ENCODE results near the gene HOXD8.
A peak's percentile ranks its signal among the peaks of the same experiment; 100 is the strongest.

Gene HOXD8

DNA sequence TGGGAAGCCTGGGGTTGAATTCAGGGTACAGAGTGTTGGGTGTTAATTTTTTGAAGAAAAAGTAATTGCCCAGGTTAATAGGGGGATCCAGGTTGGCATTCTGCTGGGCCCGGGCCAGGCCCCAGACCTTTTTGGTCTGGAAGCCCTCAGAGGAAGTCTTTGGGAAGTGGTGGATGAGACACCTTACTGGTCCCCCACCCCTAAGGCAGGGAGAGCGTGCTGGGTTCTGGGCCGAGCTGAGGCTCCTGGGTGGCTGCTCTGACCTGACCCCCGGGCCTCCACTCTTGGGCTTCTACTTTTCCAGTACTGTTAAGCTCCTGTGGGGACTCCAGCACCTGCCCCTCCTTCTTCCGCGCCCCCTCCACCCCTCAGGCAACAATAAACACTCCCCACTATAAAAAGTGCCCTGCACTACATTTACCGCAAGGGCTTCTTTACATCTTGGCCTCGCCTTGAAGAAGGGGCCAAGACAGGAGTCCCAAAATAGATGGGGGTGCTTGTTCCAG lies 26.8 kb downstream of the HOXD8 start:
- POLR2A ChIA-PET, result interaction anchor here (1.0 to 1.3 kb wide), 2 partner anchors 16 to 498 kb away, joined by 3 read pairs; no protein-coding TSS in a partner anchor
- peak overlapping the region; percentile 98 for H3K27ac ChIP-seq (ENCODE audit: extremely low read depth, low read depth, low read length)
- peaks cover 17% of the 10 kb centered on the region for H3K4me1 ChIP-seq (ENCODE audit: control insufficient read depth, insufficient read depth, low read length)
- H3K9me3 ChIP-seq (ENCODE audit: control insufficient read depth, insufficient read depth, low read depth, low read length), result no peaks in the 10 kb centered on the region
- TF ChIP-seq KLF1 (tag by site-specific recombination; IDR thresholded peaks at IDR 0.05) (peak; percentile 53), ZNF433 (tag by site-specific recombination; IDR thresholded peaks at IDR 0.05; ENCODE audit: low read depth) (no peak)
- CTCF ChIA-PET, result interaction anchor here (1.2 kb wide), 1 partner anchor 1467 kb away, joined by 4 read pairs; no protein-coding TSS in a partner anchor
- H3K4me3 ChIP-seq (ENCODE audit: low read depth, low read length), result peak overlapping the region; percentile 48; the same call in 1 of the 2 replicates
- peaks cover 0 to 34% of the 10 kb centered on the region in 2 experiments; a peak in 1 of 3 replicates for H3K36me3 ChIP-seq (ENCODE audit: control insufficient read depth in 2 of 2, insufficient read depth in 1 of 2, low read length in 2 of 2)

DNA sequence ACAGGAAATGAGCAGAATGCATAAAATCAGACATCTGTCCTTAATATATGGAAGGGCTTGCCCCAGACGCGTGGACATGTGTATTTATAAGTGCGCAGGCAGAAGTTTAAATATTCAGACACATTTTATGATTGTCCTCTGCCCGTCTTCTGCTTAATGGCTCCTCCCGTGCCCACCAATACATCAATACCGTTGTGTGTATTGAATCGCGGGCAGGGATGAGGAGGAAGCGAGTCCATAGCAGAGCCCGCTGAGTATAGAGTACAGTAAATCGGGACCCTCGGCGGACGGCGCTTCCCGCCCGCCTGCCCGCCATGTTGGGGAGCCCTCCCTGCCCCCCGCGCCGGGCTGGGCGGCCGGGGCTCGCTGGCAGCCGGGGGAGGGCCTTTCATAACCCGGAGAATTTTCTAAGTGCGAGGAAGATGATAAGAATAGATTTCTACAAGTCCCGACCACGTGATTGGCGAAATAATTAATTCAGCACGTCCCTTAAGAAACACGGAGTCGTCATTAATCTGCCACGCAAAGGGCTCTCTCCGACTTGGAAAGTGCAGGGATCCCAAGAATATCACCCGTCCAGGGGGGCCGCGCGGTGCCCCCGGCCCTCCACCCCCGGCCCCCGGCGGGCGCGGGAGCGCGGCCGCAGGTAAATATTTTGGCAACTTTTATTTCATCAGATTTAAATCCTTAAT lies 27.4 kb downstream of the HOXD8 start, which contains the start of gene HOXD3:
HOXD3 (plus strand) TSS at position 501 of the 692 bp plus-strand sequence. CDS start 11,808 bp downstream, outside the sequence.
- peak within 1 kb of the TSS; percentile 48 for H3K4me3 ChIP-seq (ENCODE audit: low read depth, low read length)
- peak; percentile 63; the same call in 1 of the 2 replicates for TF ChIP-seq YY1 (tag by site-specific recombination; IDR thresholded peaks at IDR 0.05)
- TF ChIP-seq, protein P1, sequence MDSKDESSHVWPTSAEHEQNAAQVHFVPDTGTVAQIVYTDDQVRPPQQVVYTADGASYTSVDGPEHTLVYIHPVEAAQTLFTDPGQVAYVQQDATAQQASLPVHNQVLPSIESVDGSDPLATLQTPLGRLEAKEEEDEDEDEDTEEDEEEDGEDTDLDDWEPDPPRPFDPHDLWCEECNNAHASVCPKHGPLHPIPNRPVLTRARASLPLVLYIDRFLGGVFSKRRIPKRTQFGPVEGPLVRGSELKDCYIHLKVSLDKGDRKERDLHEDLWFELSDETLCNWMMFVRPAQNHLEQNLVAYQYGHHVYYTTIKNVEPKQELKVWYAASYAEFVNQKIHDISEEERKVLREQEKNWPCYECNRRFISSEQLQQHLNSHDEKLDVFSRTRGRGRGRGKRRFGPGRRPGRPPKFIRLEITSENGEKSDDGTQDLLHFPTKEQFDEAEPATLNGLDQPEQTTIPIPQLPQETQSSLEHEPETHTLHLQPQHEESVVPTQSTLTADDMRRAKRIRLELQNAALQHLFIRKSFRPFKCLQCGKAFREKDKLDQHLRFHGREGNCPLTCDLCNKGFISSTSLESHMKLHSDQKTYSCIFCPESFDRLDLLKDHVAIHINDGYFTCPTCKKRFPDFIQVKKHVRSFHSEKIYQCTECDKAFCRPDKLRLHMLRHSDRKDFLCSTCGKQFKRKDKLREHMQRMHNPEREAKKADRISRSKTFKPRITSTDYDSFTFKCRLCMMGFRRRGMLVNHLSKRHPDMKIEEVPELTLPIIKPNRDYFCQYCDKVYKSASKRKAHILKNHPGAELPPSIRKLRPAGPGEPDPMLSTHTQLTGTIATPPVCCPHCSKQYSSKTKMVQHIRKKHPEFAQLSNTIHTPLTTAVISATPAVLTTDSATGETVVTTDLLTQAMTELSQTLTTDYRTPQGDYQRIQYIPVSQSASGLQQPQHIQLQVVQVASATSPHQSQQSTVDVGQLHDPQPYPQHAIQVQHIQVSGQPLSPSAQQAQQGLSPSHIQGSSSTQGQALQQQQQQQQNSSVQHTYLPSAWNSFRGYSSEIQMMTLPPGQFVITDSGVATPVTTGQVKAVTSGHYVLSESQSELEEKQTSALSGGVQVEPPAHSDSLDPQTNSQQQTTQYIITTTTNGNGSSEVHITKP (tag by site-specific recombination; IDR thresholded peaks at IDR 0.05), result peak; percentile 92
- no peak for TF ChIP-seq GFI1B (tag by site-specific recombination; IDR thresholded peaks at IDR 0.05)
- TF ChIP-seq, protein P2, sequence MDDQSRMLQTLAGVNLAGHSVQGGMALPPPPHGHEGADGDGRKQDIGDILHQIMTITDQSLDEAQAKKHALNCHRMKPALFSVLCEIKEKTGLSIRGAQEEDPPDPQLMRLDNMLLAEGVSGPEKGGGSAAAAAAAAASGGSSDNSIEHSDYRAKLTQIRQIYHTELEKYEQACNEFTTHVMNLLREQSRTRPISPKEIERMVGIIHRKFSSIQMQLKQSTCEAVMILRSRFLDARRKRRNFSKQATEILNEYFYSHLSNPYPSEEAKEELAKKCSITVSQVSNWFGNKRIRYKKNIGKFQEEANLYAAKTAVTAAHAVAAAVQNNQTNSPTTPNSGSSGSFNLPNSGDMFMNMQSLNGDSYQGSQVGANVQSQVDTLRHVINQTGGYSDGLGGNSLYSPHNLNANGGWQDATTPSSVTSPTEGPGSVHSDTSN (CRISPR knock-in tag; IDR thresholded peaks at IDR 0.05), result no peak
- TF ChIP-seq FEZF1 (tag by site-specific recombination; IDR thresholded peaks at IDR 0.05), result peak; percentile 12; the same call in 1 of the 2 replicates
- no peak for TF ChIP-seq HOXC10 (CRISPR knock-in tag; IDR thresholded peaks at IDR 0.05)
- TF ChIP-seq, protein P3, sequence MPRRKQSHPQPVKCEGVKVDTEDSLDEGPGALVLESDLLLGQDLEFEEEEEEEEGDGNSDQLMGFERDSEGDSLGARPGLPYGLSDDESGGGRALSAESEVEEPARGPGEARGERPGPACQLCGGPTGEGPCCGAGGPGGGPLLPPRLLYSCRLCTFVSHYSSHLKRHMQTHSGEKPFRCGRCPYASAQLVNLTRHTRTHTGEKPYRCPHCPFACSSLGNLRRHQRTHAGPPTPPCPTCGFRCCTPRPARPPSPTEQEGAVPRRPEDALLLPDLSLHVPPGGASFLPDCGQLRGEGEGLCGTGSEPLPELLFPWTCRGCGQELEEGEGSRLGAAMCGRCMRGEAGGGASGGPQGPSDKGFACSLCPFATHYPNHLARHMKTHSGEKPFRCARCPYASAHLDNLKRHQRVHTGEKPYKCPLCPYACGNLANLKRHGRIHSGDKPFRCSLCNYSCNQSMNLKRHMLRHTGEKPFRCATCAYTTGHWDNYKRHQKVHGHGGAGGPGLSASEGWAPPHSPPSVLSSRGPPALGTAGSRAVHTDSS (tag by site-specific recombination; IDR thresholded peaks at IDR 0.05), result peak; percentile 43
- TF ChIP-seq ZNF335 (tag by site-specific recombination; conservative IDR thresholded peaks at IDR 0.05), result peak; percentile 42
- TF ChIP-seq GLIS2 (tag by site-specific recombination; IDR thresholded peaks at IDR 0.05), result 0 out of 2 replicates have a peak, but pooled peaks have one; percentile 25
- TF ChIP-seq, protein P4, sequence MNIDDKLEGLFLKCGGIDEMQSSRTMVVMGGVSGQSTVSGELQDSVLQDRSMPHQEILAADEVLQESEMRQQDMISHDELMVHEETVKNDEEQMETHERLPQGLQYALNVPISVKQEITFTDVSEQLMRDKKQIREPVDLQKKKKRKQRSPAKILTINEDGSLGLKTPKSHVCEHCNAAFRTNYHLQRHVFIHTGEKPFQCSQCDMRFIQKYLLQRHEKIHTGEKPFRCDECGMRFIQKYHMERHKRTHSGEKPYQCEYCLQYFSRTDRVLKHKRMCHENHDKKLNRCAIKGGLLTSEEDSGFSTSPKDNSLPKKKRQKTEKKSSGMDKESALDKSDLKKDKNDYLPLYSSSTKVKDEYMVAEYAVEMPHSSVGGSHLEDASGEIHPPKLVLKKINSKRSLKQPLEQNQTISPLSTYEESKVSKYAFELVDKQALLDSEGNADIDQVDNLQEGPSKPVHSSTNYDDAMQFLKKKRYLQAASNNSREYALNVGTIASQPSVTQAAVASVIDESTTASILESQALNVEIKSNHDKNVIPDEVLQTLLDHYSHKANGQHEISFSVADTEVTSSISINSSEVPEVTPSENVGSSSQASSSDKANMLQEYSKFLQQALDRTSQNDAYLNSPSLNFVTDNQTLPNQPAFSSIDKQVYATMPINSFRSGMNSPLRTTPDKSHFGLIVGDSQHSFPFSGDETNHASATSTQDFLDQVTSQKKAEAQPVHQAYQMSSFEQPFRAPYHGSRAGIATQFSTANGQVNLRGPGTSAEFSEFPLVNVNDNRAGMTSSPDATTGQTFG (tag by site-specific recombination; IDR thresholded peaks at IDR 0.05; ENCODE audit: borderline replicate concordance), result no peak
- TF ChIP-seq GLIS1 (tag by site-specific recombination; IDR thresholded peaks at IDR 0.05), result peak; percentile 65; the same call in 1 of the 2 replicates
- POLR2A ChIA-PET, result interaction anchor here (1.0 kb wide), 1 partner anchor 497 kb away, joined by 3 read pairs; no protein-coding TSS in a partner anchor
- H3K36me3 ChIP-seq (ENCODE audit: control insufficient read depth in 2 of 2, insufficient read depth in 1 of 2, low read length in 2 of 2), result peaks cover 0 to 30% of the 10 kb centered on the region in 2 experiments; a peak in 1 of 3 replicates
- H3K27ac ChIP-seq (ENCODE audit: extremely low read depth, low read depth, low read length), result peak within 1 kb of the TSS; percentile 98
- CTCF ChIA-PET, result interaction anchor here (1.2 kb wide), 1 partner anchor 1468 kb away, joined by 4 read pairs; no protein-coding TSS in a partner anchor
- H3K9me3 ChIP-seq (ENCODE audit: control insufficient read depth, insufficient read depth, low read depth, low read length), result no peaks in the 10 kb centered on the region
- H3K4me1 ChIP-seq (ENCODE audit: control insufficient read depth, insufficient read depth, low read length), result peaks cover 17% of the 10 kb centered on the region
